Endothelial cell (in vitro differentiated cells): ENCODE measurements around the gene PLEKHM2. TPM values are rescaled to one million over a fixed set of nuclear protein-coding genes. Genes with fewer than 3 reads are reported as not detected.
A peak's percentile ranks its signal among the peaks of the same experiment; 100 is the strongest.

Experiments used
- DNase-seq: peaks from one replicate; pipeline ENCODE4 v3.0.0; 2021; ENCODE audit warnings: low spot score
- H3K27ac Mint-ChIP-seq: one replicate; pipeline ENCODE4 v1.8.0; 2021; ENCODE audit warnings: mixed read lengths, inconsistent platforms; ENCODE audit not compliant: unreplicated experiment
- H3K27me3 Mint-ChIP-seq: one replicate; pipeline ENCODE4 v1.8.0; 2021; ENCODE audit warnings: mild to moderate bottlenecking, moderate library complexity, mixed read lengths, inconsistent platforms; ENCODE audit not compliant: unreplicated experiment
- H3K36me3 Mint-ChIP-seq: one replicate; pipeline ENCODE4 v1.8.0; 2021; ENCODE audit warnings: mild to moderate bottlenecking, low read depth, mixed read lengths, inconsistent platforms; ENCODE audit not compliant: unreplicated experiment
- H3K4me1 Mint-ChIP-seq: one replicate; pipeline ENCODE4 v1.8.0; 2021; ENCODE audit warnings: mild to moderate bottlenecking, mixed read lengths, inconsistent platforms; ENCODE audit not compliant: unreplicated experiment
- H3K4me3 Mint-ChIP-seq: one replicate; pipeline ENCODE4 v1.8.0; 2021; ENCODE audit warnings: mild to moderate bottlenecking, mixed read lengths, inconsistent platforms; ENCODE audit not compliant: unreplicated experiment
- H3K9me3 Mint-ChIP-seq: one replicate; pipeline ENCODE4 v1.8.0; 2021; ENCODE audit warnings: mixed read lengths, inconsistent platforms; ENCODE audit not compliant: unreplicated experiment
- CTCF ChIP-seq: fragments of 200-600 bp; sonication (generic); IDR thresholded peaks from one replicate; pipeline ENCODE4 v1.5.0; 2021; ENCODE audit warnings: antibody characterized with exemption; ENCODE audit not compliant: unreplicated experiment
- total RNA-seq: library from RNA; stranded (reverse); fragmentation: NEBNext Ultra II Directional; extraction: Animal tissue kit (Norgen Biotek cat#: 25700); gene quantifications from one replicate; pipeline ENCODE4 v1.2.1, GENCODE V29; 2021; ENCODE audit not compliant: unreplicated experiment

Gene PLEKHM2
- total RNA-seq, 1 donor from 2014 or later: 82.3 TPM

- Mint-ChIP-seq H3K36me3 (peaks cover 5% of the 10 kb centered on the region), H3K4me3 (no peak overlapping the region), H3K27me3 (peaks cover 8% of the 10 kb centered on the region), H3K9me3 (no peaks in the 10 kb centered on the region), H3K27ac (no peak overlapping the region), H3K4me1 (peaks cover 11% of the 10 kb centered on the region)
- no peak for DNase-seq
- TF ChIP-seq CTCF: no peak
Measured at GRCh38 chr1:15755021-15755645, 71.0 kb downstream of the PLEKHM2 start.

GRCh38 chr1:15755646-15756040 lies 71.5 kb downstream of the PLEKHM2 start:
- H3K9me3 Mint-ChIP-seq: no peaks in the 10 kb centered on the region
- DNase-seq: no peak
- no peak overlapping the region for H3K4me3 Mint-ChIP-seq
- H3K27me3 Mint-ChIP-seq: peaks cover 8% of the 10 kb centered on the region
- peaks cover 5% of the 10 kb centered on the region for H3K36me3 Mint-ChIP-seq
- H3K27ac Mint-ChIP-seq: no peak overlapping the region
- peaks cover 12% of the 10 kb centered on the region for H3K4me1 Mint-ChIP-seq
- no peak for TF ChIP-seq CTCF

- Mint-ChIP-seq H3K4me1 (peaks cover 18% of the 10 kb centered on the region), H3K36me3 (peaks cover 5% of the 10 kb centered on the region), H3K4me3 (peak overlapping the region; percentile 32), H3K9me3 (no peaks in the 10 kb centered on the region), H3K27me3 (peaks cover 9% of the 10 kb centered on the region), H3K27ac (no peak overlapping the region)
- no peak for DNase-seq
- no peak for TF ChIP-seq CTCF
Measured at GRCh38 chr1:15756143-15757015, 72.3 kb downstream of the PLEKHM2 start.

GRCh38 chr1:15757016-15757543 lies 73.0 kb downstream of the PLEKHM2 start:
- Mint-ChIP-seq H3K27ac (no peak overlapping the region), H3K4me3 (no peak overlapping the region), H3K9me3 (no peaks in the 10 kb centered on the region), H3K27me3 (peaks cover 9% of the 10 kb centered on the region), H3K4me1 (peaks cover 25% of the 10 kb centered on the region), H3K36me3 (peaks cover 9% of the 10 kb centered on the region)
- no peak for DNase-seq
- no peak for TF ChIP-seq CTCF
